BLaER1 treated with 17β-estradiol and CSF1 and Interleukin-3, amounts not matched to agents 10 nM and 100 nM (cell line): Measurements from ENCODE around the gene GLP2R.
"Not testable (repeated sequence)": the region's sequence is repeated elsewhere in the genome, so short reads cannot be mapped to it uniquely, and the experiment has no call there.

Source experiments
- H3K27ac ChIP-seq, 11 experiments: shearing (Covaris generic); formaldehyde crosslinking; 2 replicates each; pipeline ENCODE4 v1.8.1; 2022
- H3K27me3 ChIP-seq, 11 experiments: shearing (Covaris generic); formaldehyde crosslinking; 2 replicates each; pipeline ENCODE4 v1.8.1; 2022
- H3K36me3 ChIP-seq, 11 experiments: shearing (Covaris generic); formaldehyde crosslinking; 2 replicates each; pipeline ENCODE4 v1.8.1; 2022
- H3K4me1 ChIP-seq, 10 experiments: shearing (Covaris generic); formaldehyde crosslinking; 2 replicates each; pipeline ENCODE4 v1.8.1; 2022
- H3K4me2 ChIP-seq, 11 experiments: shearing (Covaris generic); formaldehyde crosslinking; 2 replicates each; pipeline ENCODE4 v1.8.1; 2022
- H3K4me3 ChIP-seq, 10 experiments: shearing (Covaris generic); formaldehyde crosslinking; 2 replicates each; pipeline ENCODE4 v1.8.1; 2022
- H3K9ac ChIP-seq, 11 experiments: shearing (Covaris generic); formaldehyde crosslinking; 2 replicates each; pipeline ENCODE4 v1.8.1; 2022
- H3K9me3 ChIP-seq, 11 experiments: shearing (Covaris generic); formaldehyde crosslinking; replicated peaks in 1 of 11; 2 replicates each; pipeline ENCODE4 v1.8.1; 2022
- H4K20me1 ChIP-seq, 11 experiments: shearing (Covaris generic); formaldehyde crosslinking; 2 replicates each; pipeline ENCODE4 v1.8.1; 2022
- Cebpa-rat ChIP-seq, 11 experiments: shearing (Covaris generic); IDR thresholded peaks; 2 replicates each; pipeline ENCODE4 v1.8.1; 2022

The GLP2R gene

GRCh38 chr17:9825641-9826150 is at the start of gene GLP2R:
Gene GLP2R, plus strand, starts transcription at chr17:9825924. Its CDS starts 140 bp downstream, at chr17:9826064.
- no peaks in the 10 kb centered on the region for H3K27me3 ChIP-seq
- no peak for TF ChIP-seq Cebpa-rat (IDR thresholded peaks at IDR 0.05)
- no peaks in the 10 kb centered on the region for H3K9me3 ChIP-seq
- H3K4me2 ChIP-seq: peak within 1 kb of the TSS in 7 of 11 experiments; percentile 1 to 36 (median 12); a peak in 7 of 22 replicates
- no peak within 1 kb of the TSS for H3K9ac ChIP-seq
- no peaks in the 10 kb centered on the region for H4K20me1 ChIP-seq
- H3K4me3 ChIP-seq: no peak within 1 kb of the TSS
- H3K36me3 ChIP-seq: no peaks in the 10 kb centered on the region
- peaks cover 0 to 34% (median 26%) of the 10 kb centered on the region in 10 experiments; a peak in 14 of 20 replicates for H3K4me1 ChIP-seq
- H3K27ac ChIP-seq: no peak within 1 kb of the TSS

- no peaks in the 10 kb centered on the region for H3K4me1 ChIP-seq
- peaks cover 0 to 16% (median 0%) of the 10 kb centered on the region in 11 experiments; a peak in 3 of 22 replicates for H3K9me3 ChIP-seq
- TF ChIP-seq Cebpa-rat (IDR thresholded peaks at IDR 0.05): no peak
- no peak overlapping the region for H3K9ac ChIP-seq
- H3K27ac ChIP-seq: no peak overlapping the region
- no peaks in the 10 kb centered on the region for H3K27me3 ChIP-seq
- no peaks in the 10 kb centered on the region for H3K36me3 ChIP-seq
- no peak overlapping the region for H3K4me2 ChIP-seq
- H3K4me3 ChIP-seq: no peak overlapping the region
- H4K20me1 ChIP-seq: no peaks in the 10 kb centered on the region
Observed at GRCh38 chr17:9776911-9777310, 48.8 kb upstream of the GLP2R start.

GRCh38 chr17:9780552-9780951 is 45.2 kb upstream of the GLP2R start:
- H4K20me1 ChIP-seq: no peaks in the 10 kb centered on the region
- no peaks in the 10 kb centered on the region for H3K4me1 ChIP-seq
- H3K9ac ChIP-seq: no peak overlapping the region
- TF ChIP-seq Cebpa-rat (IDR thresholded peaks at IDR 0.05): no peak
- H3K9me3 ChIP-seq: peaks cover 0 to 12% (median 0%) of the 10 kb centered on the region in 11 experiments; a peak in 3 of 22 replicates
- 0 out of 22 replicates have a peak, but pooled peaks cover 0 to 4% (median 0%) of the 10 kb centered on the region in 11 experiments for H3K27me3 ChIP-seq
- no peak overlapping the region for H3K4me2 ChIP-seq
- H3K36me3 ChIP-seq: no peaks in the 10 kb centered on the region
- H3K27ac ChIP-seq: no peak overlapping the region
- H3K4me3 ChIP-seq: no peak overlapping the region

GRCh38 chr17:9783050-9783449 is 42.7 kb upstream of the GLP2R start:
- H3K9me3 ChIP-seq: no peaks in the 10 kb centered on the region
- H3K36me3 ChIP-seq: no peaks in the 10 kb centered on the region
- H3K9ac ChIP-seq: no peak overlapping the region
- H3K27ac ChIP-seq: no peak overlapping the region
- H3K4me1 ChIP-seq: no peaks in the 10 kb centered on the region
- H3K27me3 ChIP-seq: 0 out of 22 replicates have a peak, but pooled peaks cover 0 to 4% (median 0%) of the 10 kb centered on the region in 11 experiments
- no peak overlapping the region for H3K4me2 ChIP-seq
- no peak for TF ChIP-seq Cebpa-rat (IDR thresholded peaks at IDR 0.05)
- no peaks in the 10 kb centered on the region for H4K20me1 ChIP-seq
- no peak overlapping the region for H3K4me3 ChIP-seq

- H3K4me1 ChIP-seq, H3K27ac ChIP-seq, H3K9me3 ChIP-seq, H4K20me1 ChIP-seq, H3K27me3 ChIP-seq, H3K9ac ChIP-seq, H3K4me3 ChIP-seq, H3K36me3 ChIP-seq, H3K4me2 ChIP-seq: not testable (repeated sequence)
Observed at GRCh38 chr17:9783465-9783864, 42.3 kb upstream of the GLP2R start.

- H3K4me3 ChIP-seq: no peak overlapping the region
- no peaks in the 10 kb centered on the region for H4K20me1 ChIP-seq
- no peaks in the 10 kb centered on the region for H3K4me1 ChIP-seq
- H3K9ac ChIP-seq: no peak overlapping the region
- H3K27me3 ChIP-seq: 0 out of 22 replicates have a peak, but pooled peaks cover 0 to 4% (median 0%) of the 10 kb centered on the region in 11 experiments
- TF ChIP-seq Cebpa-rat (IDR thresholded peaks at IDR 0.05): no peak
- no peaks in the 10 kb centered on the region for H3K36me3 ChIP-seq
- H3K27ac ChIP-seq: no peak overlapping the region
- H3K4me2 ChIP-seq: no peak overlapping the region
- no peaks in the 10 kb centered on the region for H3K9me3 ChIP-seq
Observed at GRCh38 chr17:9784544-9784943, 41.2 kb upstream of the GLP2R start.

- no peak overlapping the region for H3K4me2 ChIP-seq
- no peak for TF ChIP-seq Cebpa-rat (IDR thresholded peaks at IDR 0.05)
- H3K36me3 ChIP-seq: no peaks in the 10 kb centered on the region
- no peak overlapping the region for H3K9ac ChIP-seq
- H3K27me3 ChIP-seq: no peaks in the 10 kb centered on the region
- no peaks in the 10 kb centered on the region for H3K9me3 ChIP-seq
- H3K4me1 ChIP-seq: no peaks in the 10 kb centered on the region
- H3K27ac ChIP-seq: no peak overlapping the region
- H3K4me3 ChIP-seq: no peak overlapping the region
- H4K20me1 ChIP-seq: no peaks in the 10 kb centered on the region
Observed at GRCh38 chr17:9788601-9789000, 37.1 kb upstream of the GLP2R start.

GRCh38 chr17:9790316-9790715 is 35.4 kb upstream of the GLP2R start:
- Histone ChIP-seq H4K20me1 (no peaks in the 10 kb centered on the region), H3K9ac (no peak overlapping the region), H3K9me3 (no peaks in the 10 kb centered on the region), H3K4me2 (no peak overlapping the region), H3K27me3 (no peaks in the 10 kb centered on the region), H3K4me1 (no peaks in the 10 kb centered on the region), H3K4me3 (no peak overlapping the region), H3K27ac (no peak overlapping the region), H3K36me3 (no peaks in the 10 kb centered on the region)
- TF ChIP-seq Cebpa-rat (IDR thresholded peaks at IDR 0.05): no peak; a peak in 1 of 22 replicates

- no peaks in the 10 kb centered on the region for H3K9me3 ChIP-seq
- H3K4me1 ChIP-seq: no peaks in the 10 kb centered on the region
- no peaks in the 10 kb centered on the region for H4K20me1 ChIP-seq
- H3K9ac ChIP-seq: no peak within 1 kb of the TSS
- no peak within 1 kb of the TSS for H3K4me3 ChIP-seq
- no peak for TF ChIP-seq Cebpa-rat (IDR thresholded peaks at IDR 0.05)
- H3K36me3 ChIP-seq: no peaks in the 10 kb centered on the region
- no peak within 1 kb of the TSS for H3K27ac ChIP-seq
- no peak within 1 kb of the TSS for H3K4me2 ChIP-seq
- no peaks in the 10 kb centered on the region for H3K27me3 ChIP-seq
Observed at GRCh38 chr17:9790889-9791876, 34.5 kb upstream of the GLP2R start, which contains the start of gene DHRS7C. Gene DHRS7C, minus strand, starts transcription at chr17:9791592. Its CDS starts 308 bp downstream, at chr17:9791284.
